HepG2 (cell line): Measurements from ENCODE around the gene PHACTR1. TPM values are rescaled to one million over a fixed set of nuclear protein-coding genes. Genes with fewer than 3 reads are reported as not detected.

ENCODE experiments used
- ELF4 ChIP-seq: sonication (generic); formaldehyde crosslinking; IDR thresholded peaks from 2 replicates; pipeline ENCODE4 v1.5.0; 2020; ENCODE audit warnings: missing genetic modification reagents, mild to moderate bottlenecking, moderate library complexity, borderline replicate concordance
- GFI1 ChIP-seq: sonication (generic); formaldehyde crosslinking; IDR thresholded peaks from 2 replicates; pipeline ENCODE4 v1.5.0; 2020; ENCODE audit warnings: missing genetic modification reagents, mild to moderate bottlenecking, borderline replicate concordance
- HNF1A ChIP-seq, 2 experiments: sonication (generic) in 1 of 2; formaldehyde crosslinking in 1 of 2; IDR thresholded peaks; 2 replicates each; pipeline versions ENCODE4 v1.4.0 to v1.6.1; 2016 to 2020; ENCODE audit warnings: borderline replicate concordance in 1 of 2, low read depth in 1 of 2, mild to moderate bottlenecking in 1 of 2, missing genetic modification reagents in 1 of 2
- KDM4B ChIP-seq: sonication (generic); formaldehyde crosslinking; IDR thresholded peaks from 2 replicates; pipeline ENCODE4 v1.4.0; 2020; ENCODE audit warnings: missing genetic modification reagents
- SETDB1 ChIP-seq: sonication (generic); formaldehyde crosslinking; IDR thresholded peaks from 2 replicates; pipeline ENCODE4 v1.5.1; 2020; ENCODE audit warnings: missing genetic modification reagents, mild to moderate bottlenecking, borderline replicate concordance
- ZNF207 ChIP-seq: fragments of 450-650 bp; IDR thresholded peaks from 2 replicates; pipeline ENCODE4 v1.6.1; 2016; ENCODE audit warnings: antibody characterized with exemption, borderline replicate concordance
- ZNF251 ChIP-seq: sonication (generic); formaldehyde crosslinking; IDR thresholded peaks from 2 replicates; pipeline ENCODE4 v1.9.0; 2021; ENCODE audit warnings: mild to moderate bottlenecking, missing genetic modification reagents
- ZNF441 ChIP-seq: sonication (generic); formaldehyde crosslinking; IDR thresholded peaks from 2 replicates; pipeline ENCODE4 v1.7.0; 2021; ENCODE audit warnings: missing genetic modification reagents, borderline replicate concordance
- ZNF484 ChIP-seq: sonication (generic); formaldehyde crosslinking; IDR thresholded peaks from 2 replicates; pipeline ENCODE4 v1.5.1; 2020; ENCODE audit warnings: mild to moderate bottlenecking, low read depth, missing genetic modification reagents, borderline replicate concordance
- ZNF501 ChIP-seq: sonication (generic); formaldehyde crosslinking; IDR thresholded peaks from 2 replicates; pipeline ENCODE4 v1.5.1; 2020; ENCODE audit warnings: mild to moderate bottlenecking, moderate library complexity, missing genetic modification reagents
- ZNF589 ChIP-seq: sonication (generic); formaldehyde crosslinking; conservative IDR thresholded peaks from 2 replicates; pipeline ENCODE4 v1.8.0; 2022; ENCODE audit warnings: mild to moderate bottlenecking, moderate library complexity, missing genetic modification reagents
- ZNF766 ChIP-seq: sonication (generic); formaldehyde crosslinking; IDR thresholded peaks from 2 replicates; pipeline ENCODE4 v1.5.0; 2020; ENCODE audit warnings: missing genetic modification reagents, borderline replicate concordance
- polyA plus RNA-seq, 8 experiments: library from polyadenylated mRNA; depleted of rRNA in 3 of 8; stranded (reverse) in 7 of 8; unstranded in 1 of 8; fragments of >200 nt; fragmentation: Illumina TruSeq in 4 of 8; extraction: Trizol in 4 of 8; gene quantifications; 2 replicates each; pipeline versions ENCODE4 v1.2.1 to v1.2.3, GENCODE V29; 2011 to 2016; ENCODE audit warnings: low read depth in 4 of 8, missing spikeins in 1 of 8, mixed read lengths in 1 of 8; ENCODE audit not compliant: insufficient read depth in 1 of 8
- total RNA-seq, 5 experiments: library from RNA; depleted of rRNA; stranded (reverse); fragments of >200 nt; fragmentation: Illumina TruSeq; extraction: Trizol; gene quantifications; 2 replicates each; pipeline ENCODE4 v1.2.3, GENCODE V29; 2016; ENCODE audit warnings: low read depth in 1 of 5

PHACTR1 gene
- total and polyA plus RNA-seq, 2 of the 13 experiments (the other 11 are each of a cell fraction or from before 2014, with no cell fraction given) = 0.09 TPM; not detected in 1

- TF ChIP-seq HNF1A (IDR thresholded peaks at IDR 0.05; ENCODE audit: low read depth) (no peak), HNF1A (CRISPR knock-in tag; IDR thresholded peaks at IDR 0.05; ENCODE audit: borderline replicate concordance) (no peak), ZNF501 (no peak; the same call in none of the 2 replicates), ZNF207 (no peak), SETDB1 (CRISPR knock-in tag) (no peak), ZNF484 (CRISPR knock-in tag) (no peak), ZNF251 (no peak), GFI1 (CRISPR knock-in tag) (no peak), ELF4 (0 out of 2 replicates have a peak, but pooled peaks have one; percentile 19), ZNF441 (CRISPR knock-in tag) (no peak), ZNF766 (no peak), KDM4B (CRISPR knock-in tag) (no peak), ZNF589 (0 out of 2 replicates have a peak, but pooled peaks have one; percentile 47)
- TF ChIP-seq, all 625 proteins: peak for 14
Observed at GRCh38 chr6:13328875-13329183, 612.3 kb downstream of the PHACTR1 start (continued).
